Measurements from ENCODE around the gene ZSCAN5C.

DNA sequence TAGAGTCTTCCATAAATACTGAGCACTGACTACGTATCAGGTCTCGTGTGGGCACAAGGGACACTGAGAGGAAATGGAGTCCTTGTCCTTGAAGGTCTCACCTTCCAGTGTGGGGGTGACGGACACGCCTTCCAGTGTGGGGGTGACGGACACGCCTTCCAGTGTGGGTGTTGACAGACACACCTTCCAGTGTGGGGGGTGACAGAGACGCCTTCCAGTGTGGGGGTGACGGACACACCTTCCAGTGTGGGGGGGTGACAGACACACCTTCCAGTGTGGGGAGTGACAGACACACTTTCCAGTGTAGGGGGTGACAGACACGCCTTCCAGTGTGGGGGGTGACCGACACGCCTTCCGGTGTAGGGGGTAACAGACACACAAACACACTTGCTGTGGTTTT lies 56.2 kb downstream of the ZSCAN5C start:
- no peak for TF ChIP-seq POLR2A (IDR thresholded peaks at IDR 0.05)
- TF ChIP-seq, protein P1, sequence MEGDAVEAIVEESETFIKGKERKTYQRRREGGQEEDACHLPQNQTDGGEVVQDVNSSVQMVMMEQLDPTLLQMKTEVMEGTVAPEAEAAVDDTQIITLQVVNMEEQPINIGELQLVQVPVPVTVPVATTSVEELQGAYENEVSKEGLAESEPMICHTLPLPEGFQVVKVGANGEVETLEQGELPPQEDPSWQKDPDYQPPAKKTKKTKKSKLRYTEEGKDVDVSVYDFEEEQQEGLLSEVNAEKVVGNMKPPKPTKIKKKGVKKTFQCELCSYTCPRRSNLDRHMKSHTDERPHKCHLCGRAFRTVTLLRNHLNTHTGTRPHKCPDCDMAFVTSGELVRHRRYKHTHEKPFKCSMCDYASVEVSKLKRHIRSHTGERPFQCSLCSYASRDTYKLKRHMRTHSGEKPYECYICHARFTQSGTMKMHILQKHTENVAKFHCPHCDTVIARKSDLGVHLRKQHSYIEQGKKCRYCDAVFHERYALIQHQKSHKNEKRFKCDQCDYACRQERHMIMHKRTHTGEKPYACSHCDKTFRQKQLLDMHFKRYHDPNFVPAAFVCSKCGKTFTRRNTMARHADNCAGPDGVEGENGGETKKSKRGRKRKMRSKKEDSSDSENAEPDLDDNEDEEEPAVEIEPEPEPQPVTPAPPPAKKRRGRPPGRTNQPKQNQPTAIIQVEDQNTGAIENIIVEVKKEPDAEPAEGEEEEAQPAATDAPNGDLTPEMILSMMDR (IDR thresholded peaks at IDR 0.05) = no peak
